ENCODE measurements around the gene TOE1.

- TF ChIP-seq, protein P1, sequence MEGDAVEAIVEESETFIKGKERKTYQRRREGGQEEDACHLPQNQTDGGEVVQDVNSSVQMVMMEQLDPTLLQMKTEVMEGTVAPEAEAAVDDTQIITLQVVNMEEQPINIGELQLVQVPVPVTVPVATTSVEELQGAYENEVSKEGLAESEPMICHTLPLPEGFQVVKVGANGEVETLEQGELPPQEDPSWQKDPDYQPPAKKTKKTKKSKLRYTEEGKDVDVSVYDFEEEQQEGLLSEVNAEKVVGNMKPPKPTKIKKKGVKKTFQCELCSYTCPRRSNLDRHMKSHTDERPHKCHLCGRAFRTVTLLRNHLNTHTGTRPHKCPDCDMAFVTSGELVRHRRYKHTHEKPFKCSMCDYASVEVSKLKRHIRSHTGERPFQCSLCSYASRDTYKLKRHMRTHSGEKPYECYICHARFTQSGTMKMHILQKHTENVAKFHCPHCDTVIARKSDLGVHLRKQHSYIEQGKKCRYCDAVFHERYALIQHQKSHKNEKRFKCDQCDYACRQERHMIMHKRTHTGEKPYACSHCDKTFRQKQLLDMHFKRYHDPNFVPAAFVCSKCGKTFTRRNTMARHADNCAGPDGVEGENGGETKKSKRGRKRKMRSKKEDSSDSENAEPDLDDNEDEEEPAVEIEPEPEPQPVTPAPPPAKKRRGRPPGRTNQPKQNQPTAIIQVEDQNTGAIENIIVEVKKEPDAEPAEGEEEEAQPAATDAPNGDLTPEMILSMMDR (conservative IDR thresholded peaks at IDR 0.05; ENCODE audit: low read length): no peak
- TF ChIP-seq EZH2phosphoT487 (IDR thresholded peaks at IDR 0.05; ENCODE audit: borderline replicate concordance, low read depth, low read length): no peak
These were observed at the start of gene TOE1, which contains the start of gene MUTYH for GRCh38 chr1:45339789-45340558.

Data from OCI-LY7 (cell line).